GM21447 (cell line): ENCODE measurements around the gene SLC12A4.
A peak's percentile ranks its signal among the peaks of the same experiment; 100 is the strongest.
"Not testable (repeated sequence)": the region's sequence is repeated elsewhere in the genome, so short reads cannot be mapped to it uniquely, and the experiment has no call there.

Experiments used
- ATAC-seq: cut with Tn5 transposase; IDR thresholded peaks from one replicate; pipeline ENCODE4 v1.9.1; 2021; ENCODE audit not compliant: unreplicated experiment

The SLC12A4 gene

GRCh38 chr16:67942510-67943255 is 25.8 kb downstream of the SLC12A4 start:
- no peak for ATAC-seq

DNA sequence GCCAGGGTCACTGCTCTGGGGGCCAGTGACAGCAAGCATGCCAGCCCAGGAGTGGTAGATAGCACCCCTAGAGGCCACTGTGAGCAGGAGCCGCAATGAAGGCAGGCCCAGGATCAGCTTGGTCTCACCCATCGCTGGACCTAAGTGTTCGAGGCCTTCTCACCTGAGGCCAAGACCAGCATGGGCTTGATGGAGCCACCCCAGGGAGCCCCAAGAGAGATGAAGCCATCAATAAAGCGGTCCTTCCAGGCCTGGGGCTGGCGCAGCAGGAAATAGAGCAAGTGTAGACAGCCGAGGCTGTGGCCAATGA is 26.3 kb downstream of the SLC12A4 start:
- ATAC-seq, result no peak

GRCh38 chr16:67941469-67942199 is 26.8 kb downstream of the SLC12A4 start:
- ATAC-seq, result no peak

- ATAC-seq, result no peak
Measured at GRCh38 chr16:67940446-67941089, 27.9 kb downstream of the SLC12A4 start.

DNA sequence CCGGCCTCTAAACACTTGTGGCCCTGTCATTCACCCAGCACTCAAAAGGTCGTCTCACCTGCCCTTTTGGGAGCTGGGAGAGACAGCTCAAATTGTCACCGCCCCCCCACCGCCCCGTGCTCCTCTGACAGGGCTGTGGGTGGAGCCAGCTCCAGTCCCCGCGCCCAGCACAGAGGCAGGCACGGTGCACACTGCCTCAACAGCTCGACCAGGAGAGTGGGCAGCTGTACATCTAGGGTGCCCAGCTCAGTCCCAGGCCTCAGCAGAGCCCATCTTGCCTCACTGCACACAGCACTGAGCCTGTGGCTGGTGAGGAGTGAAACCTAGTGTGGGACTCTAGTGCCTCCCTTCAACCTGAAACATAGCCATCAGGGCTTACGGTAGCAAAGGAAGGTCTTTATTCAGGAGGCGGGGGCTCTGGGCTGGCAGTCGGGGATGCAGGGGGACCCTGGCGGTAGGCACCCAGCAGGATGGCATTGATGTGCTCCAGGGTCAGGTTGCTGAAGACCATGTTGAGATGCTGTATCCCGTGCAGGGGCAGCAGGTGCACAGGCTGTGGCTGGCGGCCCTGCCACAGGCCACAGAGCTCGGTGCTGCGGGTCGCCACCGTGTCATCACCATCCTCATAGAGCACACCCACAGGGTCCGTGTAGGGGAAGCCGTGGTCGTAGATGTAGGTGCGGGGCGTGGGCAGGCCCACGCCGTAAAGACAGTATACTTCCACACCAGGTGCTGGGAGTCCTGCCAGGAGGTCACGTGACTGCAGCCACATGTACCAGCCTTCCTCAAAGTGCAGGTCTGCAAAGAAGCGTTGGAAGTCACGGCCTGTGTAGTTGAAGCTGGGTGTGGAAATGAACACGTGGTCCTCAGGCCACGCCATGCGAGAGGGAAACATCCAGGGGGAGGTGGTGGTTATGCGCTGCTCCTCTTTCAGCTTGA is 28.7 kb downstream of the SLC12A4 start:
- no peak for ATAC-seq

DNA sequence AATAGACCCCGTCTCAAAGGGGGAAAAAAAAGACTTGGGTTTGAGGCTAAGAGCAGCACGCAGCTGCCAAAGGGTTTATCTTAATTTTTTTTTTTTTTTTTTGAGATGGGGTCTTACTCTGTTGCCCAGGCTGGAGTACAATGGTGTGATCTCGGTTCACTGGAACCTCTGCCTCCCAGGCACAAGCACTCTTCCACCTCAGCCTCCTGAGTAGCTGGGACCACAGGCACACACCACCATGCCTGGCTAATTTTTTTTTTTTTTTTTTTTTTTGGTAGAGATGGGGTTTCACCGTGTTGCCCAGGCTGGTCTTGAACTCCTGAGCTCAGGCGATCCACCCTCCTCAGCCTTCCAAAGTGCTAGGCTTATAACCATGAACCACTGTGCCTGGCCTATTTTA is 30.7 kb downstream of the SLC12A4 start:
- ATAC-seq, result not testable (repeated sequence)

DNA sequence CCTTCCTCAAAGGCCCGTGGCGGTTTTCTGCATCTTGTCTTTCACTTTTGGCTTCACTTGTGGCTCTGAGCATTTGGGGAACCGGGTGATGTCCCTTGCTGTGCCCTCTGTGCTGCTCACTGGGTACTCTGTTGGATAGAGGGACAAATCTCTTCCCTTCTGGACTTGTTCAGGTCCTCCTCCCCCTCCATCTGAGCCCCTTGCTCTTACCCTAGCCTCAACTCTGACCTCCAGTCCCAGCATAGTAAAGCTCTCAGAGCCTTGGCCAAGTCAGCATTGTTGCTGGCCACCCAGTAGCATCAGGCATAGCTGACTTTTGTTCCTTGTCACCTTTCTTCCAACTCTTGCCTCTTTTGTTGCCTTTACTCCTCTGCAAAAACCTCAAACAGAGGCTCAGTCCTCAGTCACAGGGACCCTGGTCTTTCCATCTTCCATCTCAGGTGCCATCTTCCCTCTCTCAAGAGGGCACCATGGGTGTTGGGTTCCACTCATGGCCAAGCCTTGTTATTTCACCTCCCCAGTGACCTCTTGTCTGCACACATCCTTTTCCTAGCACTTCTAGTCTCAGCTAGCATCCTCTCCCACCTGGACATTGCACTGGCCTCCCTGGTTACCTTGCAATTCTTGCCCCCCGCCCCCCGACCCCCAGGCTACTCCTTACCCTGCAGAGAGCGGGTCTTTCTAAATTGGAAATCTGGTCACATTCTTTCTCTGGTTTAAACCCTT is 31.4 kb downstream of the SLC12A4 start:
- ATAC-seq, result peak; percentile 66

DNA sequence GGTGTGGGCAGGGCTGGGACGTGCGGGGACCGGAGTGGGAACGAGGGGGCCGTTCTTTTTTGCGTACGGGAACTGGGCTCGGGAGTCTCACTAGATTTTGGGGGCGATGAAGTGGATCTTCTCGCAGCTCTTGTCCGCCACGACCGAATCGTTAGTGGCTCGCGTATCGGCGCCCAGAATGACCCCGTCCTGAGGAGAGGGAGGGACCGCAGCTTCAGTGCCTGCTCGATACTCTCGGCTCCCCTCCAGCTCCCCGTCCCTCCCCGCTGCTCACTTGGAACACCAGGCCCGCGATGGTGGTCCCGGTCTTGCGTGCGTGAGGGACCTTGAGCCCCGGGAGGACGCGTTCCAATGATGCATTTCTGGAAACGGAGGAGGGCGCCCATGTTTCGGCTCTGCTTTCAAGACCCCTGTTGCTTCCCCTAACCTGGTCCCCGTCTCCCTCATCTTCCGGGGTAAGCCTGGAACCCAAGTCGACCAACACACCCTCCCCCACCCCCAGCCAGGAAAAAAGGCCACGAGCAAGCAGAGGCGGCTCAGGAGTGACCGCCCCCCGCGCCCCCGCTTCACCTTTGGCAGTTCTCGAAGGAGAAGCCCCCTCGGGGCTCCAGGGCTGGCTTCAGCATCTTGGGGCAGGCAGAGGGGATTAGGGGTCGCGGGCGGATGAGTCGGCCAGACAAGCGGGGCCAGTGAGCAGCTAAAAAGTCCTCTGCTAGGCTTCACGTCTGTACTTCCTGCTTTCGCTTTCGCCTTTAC is 32.1 kb downstream of the SLC12A4 start, which contains the start of gene PSMB10:
TSS of gene PSMB10 (minus strand) at position 727 of the 756 bp plus-strand sequence. CDS start at position 626, 101 bp downstream.
- ATAC-seq, result no peak

DNA sequence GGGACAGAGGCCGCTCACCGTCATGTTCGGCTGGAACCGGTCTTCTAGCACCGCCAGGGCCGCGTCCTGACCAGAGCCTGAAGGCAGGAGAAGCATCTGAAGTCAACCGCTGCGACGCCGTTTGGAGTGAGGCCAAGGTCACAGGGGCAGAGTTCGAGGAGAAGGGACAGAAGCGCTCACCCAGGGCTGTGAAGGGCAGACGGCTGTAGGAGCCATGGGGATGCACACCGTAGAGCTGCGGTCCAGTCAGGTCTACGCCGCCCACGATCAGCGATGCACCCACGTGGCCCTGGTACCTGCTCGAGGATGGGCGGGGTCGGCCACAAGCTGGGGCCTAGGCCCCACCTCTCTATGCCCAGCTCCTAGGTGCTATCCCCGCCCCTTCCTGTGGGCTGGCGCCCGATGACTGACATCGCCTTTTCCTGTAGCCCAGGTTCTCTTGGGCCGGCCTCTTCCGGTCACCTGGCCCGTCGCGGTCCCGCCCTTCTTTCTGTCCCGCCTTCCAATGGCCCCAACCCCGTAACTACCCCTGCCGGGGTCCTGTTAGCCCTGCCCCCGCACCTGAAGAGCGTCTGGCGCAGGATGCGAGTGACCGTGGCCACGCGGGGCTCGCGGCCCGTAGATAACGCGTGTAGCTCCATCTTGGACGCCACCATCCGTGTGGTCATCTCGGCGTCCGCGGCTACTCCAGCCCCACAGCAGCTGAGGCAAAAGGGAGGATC is 32.9 kb downstream of the SLC12A4 start:
- ATAC-seq, result peak; percentile 84

DNA sequence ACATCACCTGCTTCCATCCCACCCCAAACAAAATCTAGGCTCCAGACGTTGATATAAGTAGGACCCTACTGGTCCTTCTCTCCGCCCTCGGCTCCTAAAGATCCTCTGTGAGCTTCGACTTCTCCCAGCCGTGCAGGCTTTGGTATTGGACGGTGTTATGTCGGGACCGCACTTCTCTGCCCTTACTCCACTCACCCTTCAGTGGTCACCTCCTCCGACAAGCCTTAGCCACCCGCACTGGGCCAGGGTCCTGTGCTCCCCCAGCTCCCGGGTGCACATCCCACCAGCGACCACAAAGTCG is 33.4 kb downstream of the SLC12A4 start:
- no peak for ATAC-seq

GRCh38 chr16:67934306-67935100 is 33.9 kb downstream of the SLC12A4 start:
- ATAC-seq, result no peak

DNA sequence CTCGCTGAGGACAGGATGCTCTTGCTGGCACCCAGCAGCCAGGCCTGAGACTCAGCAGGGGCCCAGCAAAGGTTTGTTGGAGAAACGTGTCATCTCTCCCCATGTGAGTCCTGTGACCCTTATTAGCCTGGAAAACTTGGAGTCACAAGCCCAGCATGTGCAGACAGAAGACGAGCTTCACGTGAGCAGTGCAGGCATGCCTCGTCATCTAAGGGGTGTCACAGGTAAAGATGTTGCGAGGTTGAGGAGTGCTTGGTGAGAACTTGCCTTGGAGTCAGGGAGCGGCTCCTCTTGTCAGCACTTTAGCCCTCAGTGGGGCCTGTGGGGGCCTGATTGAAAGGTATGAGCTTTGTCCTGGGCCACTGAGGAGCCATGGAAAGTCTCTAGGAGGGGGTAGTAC is 34.6 kb downstream of the SLC12A4 start:
- ATAC-seq, result no peak

DNA sequence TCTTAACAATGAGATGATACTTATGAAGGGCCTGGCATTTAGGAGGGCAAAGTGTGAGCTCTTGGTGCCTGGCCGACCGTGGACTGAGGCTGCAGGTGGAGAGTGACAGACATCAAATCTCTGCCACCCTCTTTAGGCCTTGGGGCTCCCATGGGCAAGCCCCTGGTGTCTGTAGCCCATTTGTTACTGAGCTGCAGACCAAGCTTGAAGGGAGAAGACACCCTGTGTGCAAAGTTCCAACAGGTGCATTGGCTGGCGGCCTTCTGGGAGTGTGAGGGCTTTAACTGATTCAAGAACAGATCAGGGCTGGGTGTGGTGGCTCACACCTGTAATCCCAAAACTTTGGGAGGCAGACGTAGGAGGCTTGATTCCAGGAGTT is 36.0 kb downstream of the SLC12A4 start:
- ATAC-seq, result no peak

DNA sequence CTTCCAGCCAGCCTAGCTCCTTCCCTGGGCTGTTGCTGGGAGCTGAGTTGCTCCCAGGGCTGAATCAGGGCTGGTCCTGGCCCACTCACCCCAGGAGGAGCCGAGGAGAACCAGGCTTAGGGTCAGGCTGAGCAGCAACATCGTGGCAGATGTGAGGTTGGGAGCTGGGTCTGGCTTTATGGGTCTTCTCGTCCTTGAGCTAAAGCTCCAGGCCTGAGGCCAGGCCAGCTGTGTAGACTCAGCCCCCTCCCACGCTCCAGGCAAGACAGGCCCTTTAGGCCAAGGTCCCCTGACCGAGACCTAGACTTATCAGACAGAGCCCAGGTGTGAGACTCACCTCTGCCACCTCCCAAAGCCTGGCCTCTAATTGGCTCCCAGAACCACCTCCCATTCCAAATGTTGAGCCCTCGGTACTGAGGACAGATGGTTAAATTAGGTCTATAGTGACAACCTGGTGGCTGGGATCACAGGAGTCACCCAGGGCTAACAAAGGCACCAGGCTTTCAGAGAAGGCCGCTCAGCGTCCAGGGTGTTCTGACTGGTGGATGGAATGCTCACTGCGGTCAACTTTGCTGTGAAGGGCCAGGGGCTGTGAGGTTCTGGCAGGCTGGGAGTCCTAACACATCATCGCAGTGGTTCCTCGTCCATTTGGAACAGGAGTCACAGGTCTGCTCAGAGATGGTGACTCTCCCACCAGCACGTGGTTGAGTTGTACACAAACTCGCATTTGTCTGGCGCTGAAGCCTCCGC is 36.5 kb downstream of the SLC12A4 start, which contains the start of gene CTRL:
TSS of gene CTRL (minus strand) at position 151 of the 750 bp plus-strand sequence. CDS start at position 141, 10 bp downstream.
- ATAC-seq, result no peak

- no peak for ATAC-seq
Measured at GRCh38 chr16:67930678-67931211, 37.7 kb downstream of the SLC12A4 start.

- no peak for ATAC-seq
Measured at GRCh38 chr16:67930191-67930590, 38.2 kb downstream of the SLC12A4 start.
